GM18526 (cell line): ENCODE measurements around the gene BICRAL.

ENCODE experiments used
- POLR2A ChIP-seq: IDR thresholded peaks from 3 replicates; pipeline ENCODE4 v1.6.1; 2011; ENCODE audit not compliant: insufficient read length; ENCODE audit errors: extremely low read depth

BICRAL gene

GRCh38 chr6:42782689-42783176 is 881 bp downstream of the BICRAL start:
- TF ChIP-seq POLR2A, result no peak

GRCh38 chr6:42783177-42783875 is 1.5 kb downstream of the BICRAL start:
- peak; percentile 65 for TF ChIP-seq POLR2A

- no peak for TF ChIP-seq POLR2A
These were observed 2.2 kb downstream of the BICRAL start for GRCh38 chr6:42783876-42784642.

- TF ChIP-seq POLR2A, result no peak
These were observed 3.1 kb downstream of the BICRAL start for GRCh38 chr6:42784717-42785498.

GRCh38 chr6:42786525-42786985 is 4.7 kb downstream of the BICRAL start:
- no peak for TF ChIP-seq POLR2A

- TF ChIP-seq POLR2A, result no peak
These were observed 5.2 kb downstream of the BICRAL start for GRCh38 chr6:42787063-42787472.

GRCh38 chr6:42788671-42789070 is 6.8 kb downstream of the BICRAL start:
- TF ChIP-seq POLR2A, result no peak

GRCh38 chr6:42790549-42791181 is 8.8 kb downstream of the BICRAL start:
- no peak for TF ChIP-seq POLR2A

GRCh38 chr6:42791706-42792320 is 10.0 kb downstream of the BICRAL start:
- TF ChIP-seq POLR2A, result no peak

GRCh38 chr6:42795651-42796050 is 13.8 kb downstream of the BICRAL start:
- no peak for TF ChIP-seq POLR2A

GRCh38 chr6:42796171-42796570 is 14.3 kb downstream of the BICRAL start:
- TF ChIP-seq POLR2A, result no peak

- TF ChIP-seq POLR2A, result no peak
These were observed 23.5 kb downstream of the BICRAL start for GRCh38 chr6:42805297-42805861.

- no peak for TF ChIP-seq POLR2A
These were observed 26.9 kb downstream of the BICRAL start for GRCh38 chr6:42808492-42809483.
